ENCODE results near the gene LRCH1.

- TF ChIP-seq ARNT (IDR thresholded peaks at IDR 0.05), result no peak
- no peak for TF ChIP-seq FOXM1 (IDR thresholded peaks at IDR 0.05; ENCODE audit: borderline replicate concordance)
- no peak for TF ChIP-seq TARDBP (IDR thresholded peaks at IDR 0.05)
- no peak for TF ChIP-seq L3MBTL2 (conservative IDR thresholded peaks at IDR 0.05)
- no peak for TF ChIP-seq ELF4 (IDR thresholded peaks at IDR 0.05)
- TF ChIP-seq FOXA1 (IDR thresholded peaks at IDR 0.05), result no peak
- no peak for TF ChIP-seq SUZ12 (IDR thresholded peaks at IDR 0.05)
- no peak for TF ChIP-seq SP1 (IDR thresholded peaks at IDR 0.05)
- no peak for TF ChIP-seq FOXK2 (IDR thresholded peaks at IDR 0.05)
- no peak for TF ChIP-seq ZNF384 (IDR thresholded peaks at IDR 0.05)
- TF ChIP-seq HDGF (IDR thresholded peaks at IDR 0.05; ENCODE audit: borderline replicate concordance), result no peak
- no peak for TF ChIP-seq PKNOX1 (IDR thresholded peaks at IDR 0.05)
- TF ChIP-seq BHLHE40 (IDR thresholded peaks at IDR 0.05; ENCODE audit: borderline replicate concordance), result no peak
Observed at GRCh38 chr13:46629811-46630413, 76.9 kb downstream of the LRCH1 start.

Data from HEK293T (cell line).